IMR-90 (cell line): ENCODE measurements around the gene MTERF1. TPM values are rescaled to one million over a fixed set of nuclear protein-coding genes. Genes with fewer than 3 reads are reported as not detected.

ENCODE experiments used
- ATAC-seq: fragments of 200-7000 bp; cut with Tn5 transposase; 2 replicates; pipeline ENCODE4 v1.9.1; 2020; ENCODE audit warnings: low read depth, mild to moderate bottlenecking, moderate library complexity
- BruUV-seq: library from RNA; stranded (reverse); fragments of 400-500 nt; replicated peaks from 2 replicates; lab custom pipeline; 2021; lab: Mats Ljungman, UMichigan
- CTCF ChIA-PET: fragments of 300-600 bp; formaldehyde crosslinking; extraction: SDS; loops from one replicate; lab custom pipeline; 2021; ENCODE audit warnings: antibody characterized with exemption; lab: Yijun Ruan, JAX
- POLR2A ChIA-PET: fragments of 300-600 bp; sonication (Branson Sonifier 250); formaldehyde crosslinking; loops from one replicate; lab custom pipeline; 2022; ENCODE audit warnings: antibody characterized with exemption; ENCODE audit not compliant: unreplicated experiment; lab: Charles Lee
- DNase-seq: peaks from one replicate; pipeline ENCODE4 v3.0.0; 2013
- H2AFZ ChIP-seq: replicated peaks from 2 replicates; pipeline ENCODE3; 2013; ENCODE audit warnings: low read length, mild to moderate bottlenecking; ENCODE audit not compliant: poor library complexity
- H2AK5ac ChIP-seq: 2 replicates; pipeline ENCODE4 v1.6.1; 2013; ENCODE audit warnings: low read depth, low read length, inconsistent platforms
- H2AK9ac ChIP-seq: replicated peaks from 2 replicates; pipeline ENCODE3; 2013; ENCODE audit warnings: mild to moderate bottlenecking, low read depth, low read length, moderate library complexity; ENCODE audit not compliant: poor library complexity
- H2BK120ac ChIP-seq: 2 replicates; pipeline ENCODE4 v1.6.1; 2013; ENCODE audit warnings: low read depth, low read length, inconsistent platforms
- H2BK15ac ChIP-seq: 3 replicates; pipeline ENCODE4 v1.6.1; 2013; ENCODE audit warnings: low read depth, low read length, inconsistent platforms
- H2BK20ac ChIP-seq: 2 replicates; pipeline ENCODE4 v1.6.1; 2013; ENCODE audit warnings: low read depth, mild to moderate bottlenecking, inconsistent platforms, low read length, moderate library complexity
- H2BK5ac ChIP-seq: 2 replicates; pipeline ENCODE4 v1.6.1; 2013; ENCODE audit warnings: mild to moderate bottlenecking, low read depth, low read length, inconsistent platforms; ENCODE audit not compliant: poor library complexity, severe bottlenecking
- H3K14ac ChIP-seq: replicated peaks from 2 replicates; pipeline ENCODE4 v1.6.1; 2013; ENCODE audit warnings: low read depth, low read length, inconsistent platforms
- H3K18ac ChIP-seq: 2 replicates; pipeline ENCODE4 v1.6.1; 2013; ENCODE audit warnings: low read depth, low read length, control low read depth
- H3K23ac ChIP-seq: 2 replicates; pipeline ENCODE4 v1.6.1; 2013; ENCODE audit warnings: low read depth, low read length, inconsistent platforms
- H3K27ac ChIP-seq: 2 replicates; pipeline ENCODE4 v1.5.1; 2013; ENCODE audit warnings: mild to moderate bottlenecking, control low read depth, low read length; ENCODE audit not compliant: insufficient read depth
- H3K27me3 ChIP-seq: 2 replicates; pipeline ENCODE4 v1.6.1; 2013; ENCODE audit warnings: low read length; ENCODE audit not compliant: control insufficient read depth, insufficient read depth
- H3K36me3 ChIP-seq: 2 replicates; pipeline ENCODE4 v1.6.1; 2013; ENCODE audit warnings: low read length, mixed read lengths; ENCODE audit not compliant: control insufficient read depth, insufficient read depth
- H3K4ac ChIP-seq: 2 replicates; pipeline ENCODE4 v1.6.1; 2013; ENCODE audit warnings: low read depth, low read length, inconsistent platforms
- H3K4me1 ChIP-seq: 2 replicates; pipeline ENCODE4 v1.6.1; 2013; ENCODE audit warnings: low read length, mixed read lengths; ENCODE audit not compliant: control insufficient read depth, insufficient read depth
- H3K4me2 ChIP-seq: 2 replicates; pipeline ENCODE4 v1.6.1; 2013; ENCODE audit warnings: low read depth, mild to moderate bottlenecking, control low read depth, low read length, moderate library complexity
- H3K4me3 ChIP-seq: 2 replicates; pipeline ENCODE4 v1.5.1; 2013; ENCODE audit warnings: low read depth, mild to moderate bottlenecking, control low read depth, low read length, moderate library complexity; ENCODE audit not compliant: insufficient read depth
- H3K56ac ChIP-seq: 2 replicates; pipeline ENCODE4 v1.6.1; 2013; ENCODE audit warnings: low read length, inconsistent platforms; ENCODE audit not compliant: insufficient read depth; ENCODE audit errors: extremely low read depth
- H3K79me1 ChIP-seq, 2 experiments: 2 replicates each; pipeline ENCODE4 v1.6.1; 2013; ENCODE audit warnings: low read length in 2 of 2, inconsistent platforms in 1 of 2, low read depth in 1 of 2
- H3K9ac ChIP-seq: 2 replicates; pipeline ENCODE4 v1.6.1; 2013; ENCODE audit warnings: low read depth, low read length, control low read depth
- H3K9me1 ChIP-seq: 2 replicates; pipeline ENCODE4 v1.6.1; 2013; ENCODE audit warnings: low read length, inconsistent platforms; ENCODE audit not compliant: insufficient read depth
- H3K9me3 ChIP-seq: 2 replicates; pipeline ENCODE4 v1.6.1; 2013; ENCODE audit warnings: low read length; ENCODE audit not compliant: control insufficient read depth, insufficient read depth
- H4K20me1 ChIP-seq: 2 replicates; pipeline ENCODE4 v1.6.1; 2013; ENCODE audit warnings: low read length, inconsistent platforms; ENCODE audit not compliant: insufficient read depth
- H4K5ac ChIP-seq: 2 replicates; pipeline ENCODE4 v1.6.1; 2013; ENCODE audit warnings: mild to moderate bottlenecking, low read depth, low read length, control low read depth
- H4K8ac ChIP-seq, 2 experiments: 2 replicates each; pipeline ENCODE4 v1.6.1; 2013; ENCODE audit warnings: low read depth in 2 of 2, low read length in 2 of 2, control low read depth in 1 of 2, inconsistent platforms in 1 of 2
- H4K91ac ChIP-seq: 2 replicates; pipeline ENCODE4 v1.6.1; 2013; ENCODE audit warnings: low read depth, low read length, inconsistent platforms; ENCODE audit not compliant: insufficient read depth
- BHLHE40 ChIP-seq: fragments of 150-350 bp; IDR thresholded peaks from 2 replicates; pipeline ENCODE4 v1.6.1; 2016; ENCODE audit warnings: mild to moderate bottlenecking, low read depth, low read length
- CEBPB ChIP-seq: IDR thresholded peaks from 2 replicates; pipeline ENCODE4 v1.6.1; 2012; ENCODE audit warnings: low read depth, low read length, improper control_type of control experiment
- FOS ChIP-seq: fragments of 150-350 bp; IDR thresholded peaks from 2 replicates; pipeline ENCODE4 v1.6.1; 2016; ENCODE audit warnings: low read depth, low read length
- MAZ ChIP-seq: IDR thresholded peaks from 2 replicates; pipeline ENCODE4 v1.6.1; 2012; ENCODE audit warnings: low read depth, mild to moderate bottlenecking, low read length, improper control_type of control experiment, moderate library complexity, borderline replicate concordance
- POLR2A ChIP-seq: IDR thresholded peaks from 2 replicates; pipeline ENCODE4 v1.6.1; 2012; ENCODE audit warnings: mild to moderate bottlenecking, low read depth, low read length
- RAD21 ChIP-seq: IDR thresholded peaks from 2 replicates; pipeline ENCODE4 v1.6.1; 2012; ENCODE audit warnings: low read length, improper control_type of control experiment
- RCOR1 ChIP-seq: IDR thresholded peaks from 2 replicates; pipeline ENCODE4 v1.6.1; 2012; ENCODE audit warnings: mild to moderate bottlenecking, low read length, improper control_type of control experiment; ENCODE audit not compliant: insufficient replicate concordance
- RFX5 ChIP-seq: IDR thresholded peaks from 2 replicates; pipeline ENCODE4 v1.8.0; 2012; ENCODE audit warnings: low read depth, mild to moderate bottlenecking, low read length, moderate library complexity
- USF2 ChIP-seq: fragments of 150-350 bp; IDR thresholded peaks from 2 replicates; pipeline ENCODE4 v1.6.1; 2017; ENCODE audit warnings: mild to moderate bottlenecking, antibody characterized with exemption, low read length, low read depth
- WGBS, 2 experiments: methylation state at CpG; one replicate each; pipeline versions ENCODE4 v1.1.5 to v1.1.7; 2013; ENCODE audit warnings: missing lambda C conversion rate in 2 of 2; ENCODE audit not compliant: insufficient read length in 1 of 2; ENCODE audit errors: extremely low coverage in 2 of 2; 5-methylcytosine and 5-hydroxymethylcytosine counted together
- dilution Hi-C: fragments of 300-500 bp; cut with HindIII; formaldehyde crosslinking; loops from one replicate; pipeline ENCODE4 v1.14.3; 2018; ENCODE audit warnings: low sequenced_read_pairs; ENCODE audit not compliant: unreplicated experiment
- in situ Hi-C: fragments of 300-500 bp; cut with MboI; formaldehyde crosslinking; loops from 3 replicates; pipeline ENCODE4 v1.14.3; 2019; ENCODE audit warnings: low sequenced_read_pairs, inconsistent platforms, mixed read lengths
- intact Hi-C: fragments of 100-400 bp; cut with micrococcal nuclease; formaldehyde crosslinking; loops from 2 replicates; pipeline ENCODE4 v1.10.0; 2022
- polyA plus RNA-seq, 3 experiments: library from polyadenylated mRNA; depleted of rRNA; stranded (reverse); fragments of >200 nt; gene quantifications; 2 replicates each; pipeline ENCODE4 v1.2.3, GENCODE V29; 2012; ENCODE audit warnings: low replicate concordance in 1 of 3
- total RNA-seq: library from RNA; depleted of rRNA; stranded (reverse); fragments of >200 nt; gene quantifications from 2 replicates; pipeline ENCODE4 v1.2.3, GENCODE V29; 2012

MTERF1 gene
- total and polyA plus RNA-seq, 2 of the 4 experiments (the other 2 are of a cell fraction), result 7.0 to 7.3 TPM

- no CpG with 5 or more reads among the region's 2 CpGs for WGBS, 2 experiments
- Histone ChIP-seq H4K91ac (no peak overlapping the region), H2AK5ac (no peak overlapping the region), H4K8ac (no peak overlapping the region), H3K27ac (no peak overlapping the region), H2BK5ac (no peak overlapping the region), H2AK9ac (no peak overlapping the region), H3K4ac (no peak overlapping the region), H3K9ac (no peak overlapping the region), H3K9me3 (no peaks in the 10 kb centered on the region), H3K14ac (no peak overlapping the region), H3K4me2 (no peak overlapping the region), H4K20me1 (no peaks in the 10 kb centered on the region), H3K36me3 (no peaks in the 10 kb centered on the region), H3K23ac (no peak overlapping the region), H3K4me3 (no peak overlapping the region), H3K9me1 (no peaks in the 10 kb centered on the region), H2AFZ (no peak overlapping the region), H2BK20ac (no peak overlapping the region), H3K56ac (no peak overlapping the region), H2BK120ac (no peak overlapping the region), H4K5ac (no peak overlapping the region), H3K4me1 (no peaks in the 10 kb centered on the region), H2BK15ac (no peak overlapping the region), H3K27me3 (no peaks in the 10 kb centered on the region), H3K18ac (no peak overlapping the region), H3K79me1 (no peaks in the 10 kb centered on the region)
- in situ Hi-C loops, result no loop called here
- CTCF ChIA-PET, result interaction anchor here (0.6 kb wide), 1 partner anchor 593 kb away, joined by 3 read pairs; no protein-coding TSS in a partner anchor
- TF ChIP-seq POLR2A (no peak), RFX5 (no peak), RAD21 (no peak), USF2 (no peak), FOS (no peak), RCOR1 (no peak), MAZ (no peak), CEBPB (no peak), BHLHE40 (no peak)
- no TSS peak for BruUV-seq
- no peak for ATAC-seq
- intact Hi-C loops, result no loop called here
- POLR2A ChIA-PET, result no interaction called here
- DNase-seq, result no peak
- dilution Hi-C loops, result no loop called here
These were observed 42.1 kb downstream of the MTERF1 start for GRCh38 chr7:91838439-91838838.
